Measurements from ENCODE around the gene ARHGAP15.

- no peak for TF ChIP-seq CTCF (IDR thresholded peaks at IDR 0.05; ENCODE audit: insufficient read depth, low read depth, low read length)
- no peak for TF ChIP-seq EZH2 (IDR thresholded peaks at IDR 0.05; ENCODE audit: insufficient read depth, low read length)
Observed at GRCh38 chr2:143787674-143788073, 658.5 kb downstream of the ARHGAP15 start.
